ENCODE data around the gene IMPG2.

- TF ChIP-seq, protein P1, sequence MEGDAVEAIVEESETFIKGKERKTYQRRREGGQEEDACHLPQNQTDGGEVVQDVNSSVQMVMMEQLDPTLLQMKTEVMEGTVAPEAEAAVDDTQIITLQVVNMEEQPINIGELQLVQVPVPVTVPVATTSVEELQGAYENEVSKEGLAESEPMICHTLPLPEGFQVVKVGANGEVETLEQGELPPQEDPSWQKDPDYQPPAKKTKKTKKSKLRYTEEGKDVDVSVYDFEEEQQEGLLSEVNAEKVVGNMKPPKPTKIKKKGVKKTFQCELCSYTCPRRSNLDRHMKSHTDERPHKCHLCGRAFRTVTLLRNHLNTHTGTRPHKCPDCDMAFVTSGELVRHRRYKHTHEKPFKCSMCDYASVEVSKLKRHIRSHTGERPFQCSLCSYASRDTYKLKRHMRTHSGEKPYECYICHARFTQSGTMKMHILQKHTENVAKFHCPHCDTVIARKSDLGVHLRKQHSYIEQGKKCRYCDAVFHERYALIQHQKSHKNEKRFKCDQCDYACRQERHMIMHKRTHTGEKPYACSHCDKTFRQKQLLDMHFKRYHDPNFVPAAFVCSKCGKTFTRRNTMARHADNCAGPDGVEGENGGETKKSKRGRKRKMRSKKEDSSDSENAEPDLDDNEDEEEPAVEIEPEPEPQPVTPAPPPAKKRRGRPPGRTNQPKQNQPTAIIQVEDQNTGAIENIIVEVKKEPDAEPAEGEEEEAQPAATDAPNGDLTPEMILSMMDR (IDR thresholded peaks at IDR 0.05), result no peak
- TF ChIP-seq EZH2 (IDR thresholded peaks at IDR 0.05; ENCODE audit: borderline replicate concordance, insufficient read depth, low read depth, low read length, poor library complexity, severe bottlenecking), result no peak
These were observed 42.0 kb upstream of the IMPG2 start for GRCh38 chr3:101362406-101362805.
